ENCODE results near the gene RPS21.

RPS21 gene

DNA sequence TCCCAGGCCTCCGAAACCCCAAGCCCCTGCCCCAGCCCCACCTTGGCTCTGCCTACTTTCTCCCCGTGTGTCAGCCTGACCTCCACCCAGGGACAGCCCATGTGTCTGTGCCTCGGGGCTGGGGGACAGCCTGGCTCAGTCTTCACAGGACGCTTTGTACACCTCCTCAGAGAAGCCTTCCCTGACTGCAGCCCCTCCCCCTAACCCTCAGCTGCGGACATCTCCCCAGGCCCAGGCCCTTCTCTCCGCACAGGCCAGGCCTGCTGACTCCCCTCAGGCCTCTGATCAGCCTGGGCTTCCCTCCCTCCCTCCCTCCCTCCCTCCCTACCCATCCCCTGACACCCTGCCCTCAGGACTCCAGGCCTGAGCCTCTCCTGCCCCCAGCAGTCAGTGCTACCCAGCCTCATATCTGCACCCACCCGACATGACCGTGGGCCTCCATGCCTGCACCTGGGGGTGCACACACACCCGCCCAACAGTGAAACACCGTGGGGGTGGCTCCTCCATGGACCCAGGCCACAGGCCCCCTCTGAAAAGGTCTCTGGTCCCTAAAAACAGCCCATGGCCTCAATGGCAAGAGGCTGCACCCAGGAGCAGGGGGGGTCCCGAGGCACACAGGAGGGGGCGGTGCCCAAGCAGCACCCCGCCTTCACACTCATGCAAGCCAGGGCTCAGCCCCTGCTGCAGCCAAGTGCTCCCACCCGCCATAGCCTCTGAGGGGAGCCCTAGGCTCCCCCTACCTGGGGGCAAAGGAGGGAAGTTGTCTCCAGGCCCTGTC lies 32.7 kb upstream of the RPS21 start:
- no peak for DNase-seq

DNA sequence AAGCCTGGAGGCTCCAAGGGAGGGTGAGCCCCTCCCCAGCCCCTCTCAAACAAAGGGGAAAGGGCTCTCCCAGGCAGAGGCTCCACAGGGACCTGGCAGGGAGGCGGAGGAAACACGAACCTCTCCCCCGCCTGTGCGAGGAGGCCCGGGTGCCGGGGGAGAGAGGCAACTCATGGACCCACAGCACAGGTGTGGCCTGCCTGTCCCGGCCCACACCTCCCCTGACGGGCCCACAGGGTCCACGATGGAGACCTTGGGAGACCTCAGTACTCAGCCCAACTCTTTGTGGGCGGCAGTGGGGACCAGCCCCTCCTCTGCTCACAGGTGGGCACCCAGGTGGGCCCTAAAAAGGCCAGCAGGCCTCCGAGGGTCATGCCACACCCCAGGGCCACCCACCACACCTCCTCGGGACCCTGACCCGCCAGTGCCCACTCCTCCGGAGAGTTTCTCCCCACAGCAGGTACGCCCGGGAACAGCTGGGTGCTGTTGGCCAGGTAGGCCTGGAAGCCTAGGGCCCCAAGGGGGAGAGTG lies 32.0 kb upstream of the RPS21 start:
- DNase-seq, result no peak

DNA sequence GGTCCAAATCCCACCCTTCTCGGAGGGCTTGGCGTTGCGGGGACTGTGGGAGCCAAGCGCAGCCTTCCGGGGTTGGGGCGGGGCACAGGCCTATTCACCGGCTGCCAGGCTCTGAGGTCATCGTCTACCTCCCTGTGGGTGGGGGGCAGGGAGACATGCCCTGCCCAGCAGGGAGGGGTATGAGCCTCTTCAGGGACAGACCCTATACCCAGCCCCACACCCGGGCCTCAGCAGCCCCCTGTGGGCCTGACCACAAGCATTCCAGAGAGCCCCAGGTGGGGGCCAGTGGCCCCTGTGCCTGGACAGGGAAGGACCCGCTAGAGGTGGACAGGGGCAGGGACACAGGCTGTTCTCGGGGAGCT lies 31.4 kb upstream of the RPS21 start:
- no peak for DNase-seq

DNA sequence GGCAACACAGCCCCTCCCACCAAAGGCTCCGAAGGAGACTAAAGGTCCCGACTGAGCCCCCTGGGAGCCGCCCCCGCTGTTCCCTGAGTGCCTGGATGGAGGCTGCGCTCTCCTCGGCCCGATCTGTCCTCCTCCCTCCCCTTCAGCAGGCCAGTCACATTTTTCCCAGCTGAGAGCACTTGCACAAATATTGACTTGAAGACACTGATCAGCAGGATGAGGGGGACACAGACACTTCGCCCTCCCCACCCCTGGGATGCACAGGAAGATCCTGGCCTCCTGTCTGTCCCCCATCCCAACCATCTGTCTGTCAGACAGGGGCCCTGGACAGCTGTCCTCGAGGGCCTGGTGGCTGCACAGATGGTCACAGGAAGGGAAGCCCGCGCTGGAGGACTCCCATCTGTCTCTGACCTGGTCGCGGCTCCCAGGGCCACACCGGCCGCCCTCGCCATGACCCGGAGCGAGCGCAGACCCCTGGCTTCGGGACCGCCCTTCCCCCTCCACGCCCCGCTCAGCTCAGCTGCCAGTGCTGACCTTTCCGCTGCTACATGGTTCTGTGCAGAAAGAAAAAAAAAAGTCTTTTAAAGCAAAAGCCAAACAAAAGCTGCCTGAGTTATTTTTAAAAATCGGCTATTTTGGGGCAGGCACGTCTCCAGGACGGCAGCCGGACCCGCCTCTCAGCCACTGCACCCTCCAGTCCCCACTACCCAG lies 30.9 kb upstream of the RPS21 start:
- DNase-seq, result no peak

GRCh38 chr20:62356589-62357186 lies 30.2 kb upstream of the RPS21 start:
- no peak for DNase-seq

GRCh38 chr20:62357187-62357667 lies 29.7 kb upstream of the RPS21 start:
- no peak for DNase-seq

- DNase-seq, result no peak
Measured at GRCh38 chr20:62357681-62358080, 29.2 kb upstream of the RPS21 start.

DNA sequence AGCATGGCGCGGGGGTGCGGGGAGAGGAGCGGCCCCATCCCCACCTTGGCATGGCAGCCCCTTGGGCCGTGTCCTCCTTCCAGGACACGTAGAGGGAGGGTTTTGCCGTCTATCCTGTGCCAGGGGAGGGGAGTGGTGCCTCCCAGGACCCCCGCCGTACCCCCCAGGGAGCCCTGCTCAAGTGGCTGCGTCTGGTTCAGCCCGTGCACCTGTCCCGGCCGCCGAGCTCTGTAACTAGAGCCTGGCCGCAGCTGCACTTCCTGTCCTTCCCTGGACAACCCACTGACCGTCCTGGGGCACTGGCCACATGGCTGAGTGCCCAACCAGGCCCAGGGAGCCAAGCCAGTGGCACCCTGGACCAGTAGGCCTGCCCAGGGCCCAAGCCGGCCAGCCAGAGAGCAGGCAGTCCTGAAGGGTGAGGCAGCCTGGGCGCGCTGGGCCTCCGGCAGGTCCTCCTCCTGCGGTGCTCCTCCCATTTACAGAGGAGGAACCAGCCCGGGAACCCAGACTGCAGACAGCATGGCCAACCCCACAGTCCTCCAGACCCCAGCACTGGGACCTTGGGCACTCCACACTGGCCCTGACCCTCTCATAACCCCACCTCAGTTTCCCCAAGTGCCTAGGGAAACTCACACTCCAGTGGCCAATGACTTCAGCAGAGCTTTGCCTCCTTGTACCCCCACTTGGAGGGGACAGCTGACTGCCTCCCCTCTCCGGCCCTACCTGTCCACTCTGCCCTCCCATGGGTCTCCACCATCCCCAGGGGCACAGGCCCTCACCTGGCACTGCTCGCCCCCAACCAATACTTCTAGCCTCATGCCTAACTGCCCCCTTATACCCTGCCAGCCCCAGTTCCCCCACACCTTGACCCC lies 28.5 kb upstream of the RPS21 start:
- DNase-seq, result no peak

GRCh38 chr20:62359043-62359490 lies 27.8 kb upstream of the RPS21 start:
- no peak for DNase-seq

GRCh38 chr20:62359491-62360121 lies 27.3 kb upstream of the RPS21 start:
- DNase-seq, result no peak

DNA sequence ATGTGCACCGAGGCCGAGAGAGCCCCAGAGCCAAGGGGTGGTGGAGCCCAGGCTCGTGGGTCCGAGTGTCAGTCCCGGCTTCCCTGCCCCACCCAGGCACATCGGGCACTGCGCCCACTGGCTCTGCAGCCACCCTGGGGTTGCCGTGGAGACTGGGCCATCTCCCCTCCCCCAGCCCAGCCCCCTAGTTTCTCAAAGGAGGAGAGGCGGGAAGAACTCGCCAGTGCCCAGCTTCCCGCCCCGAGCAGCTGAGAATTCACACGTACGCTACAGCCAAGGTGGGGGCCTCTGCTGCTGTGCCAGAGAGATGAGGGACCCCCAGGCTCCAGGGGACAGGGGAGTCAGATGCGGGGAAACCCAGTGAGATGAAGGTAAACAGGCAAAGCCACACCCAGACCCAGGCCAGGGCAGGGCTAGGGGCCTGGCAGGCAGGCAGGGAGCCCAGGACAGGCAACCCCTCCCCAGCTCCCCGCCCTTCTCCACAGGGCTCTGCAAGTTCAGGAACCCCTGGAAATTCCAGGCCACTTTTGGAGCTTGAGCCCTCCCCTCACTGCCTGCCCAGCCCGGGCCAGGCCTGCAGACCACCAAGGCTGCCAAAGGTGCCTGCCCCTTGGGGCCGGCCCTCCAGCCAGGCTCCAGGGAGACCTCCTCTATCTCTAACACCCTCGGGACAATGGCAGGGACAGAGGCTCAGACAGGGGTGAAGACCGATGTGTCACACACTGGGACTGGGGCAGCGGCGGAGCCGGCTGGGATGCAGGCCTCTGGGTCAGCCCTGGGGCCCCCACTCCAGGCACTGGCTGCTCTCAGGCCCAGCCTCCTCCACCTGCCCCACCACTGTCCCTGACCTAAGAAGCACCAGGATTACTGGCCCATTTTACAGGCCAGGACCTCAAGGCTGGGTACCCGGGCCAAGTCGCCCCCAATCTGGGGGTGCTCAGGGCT lies 25.8 kb upstream of the RPS21 start:
- no peak for DNase-seq

DNA sequence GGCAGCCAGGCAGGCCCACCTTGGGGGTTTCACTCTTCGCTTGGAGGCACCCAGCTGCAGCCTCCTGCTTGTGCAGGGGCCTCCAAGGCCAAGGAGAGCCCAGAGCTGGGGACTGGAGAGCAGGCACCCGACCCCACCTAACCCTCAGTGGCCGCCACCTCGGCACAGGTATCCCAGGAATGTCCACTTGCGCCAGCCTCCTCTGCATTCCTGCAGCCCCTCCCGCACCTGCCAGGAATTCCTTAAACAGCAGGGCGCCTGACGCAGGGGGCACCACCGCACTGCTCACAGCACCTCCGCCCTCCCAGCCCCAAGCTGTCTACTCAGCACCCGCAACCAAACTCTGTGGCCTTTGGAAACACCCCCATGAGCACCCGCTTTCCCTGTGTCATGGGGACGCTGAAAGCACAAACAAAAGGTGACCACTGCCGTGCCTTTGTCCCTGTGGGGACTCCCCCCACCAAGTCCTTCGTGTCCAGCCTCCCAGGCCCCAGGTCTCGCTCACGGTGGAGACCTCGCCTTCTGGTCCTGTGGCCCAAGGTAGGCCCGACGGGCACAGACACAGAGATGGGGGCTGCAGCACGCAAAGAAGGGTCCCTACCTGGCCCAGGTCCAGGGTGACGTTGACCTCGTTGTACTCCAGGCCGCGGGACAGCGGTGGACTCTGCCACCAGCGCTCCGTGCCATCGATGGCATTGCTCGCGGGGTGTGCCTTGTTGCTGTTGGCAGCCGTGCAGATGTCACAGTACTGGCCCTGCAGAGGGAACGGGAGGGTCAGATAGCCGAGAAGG lies 24.9 kb upstream of the RPS21 start:
- DNase-seq, result no peak

DNA sequence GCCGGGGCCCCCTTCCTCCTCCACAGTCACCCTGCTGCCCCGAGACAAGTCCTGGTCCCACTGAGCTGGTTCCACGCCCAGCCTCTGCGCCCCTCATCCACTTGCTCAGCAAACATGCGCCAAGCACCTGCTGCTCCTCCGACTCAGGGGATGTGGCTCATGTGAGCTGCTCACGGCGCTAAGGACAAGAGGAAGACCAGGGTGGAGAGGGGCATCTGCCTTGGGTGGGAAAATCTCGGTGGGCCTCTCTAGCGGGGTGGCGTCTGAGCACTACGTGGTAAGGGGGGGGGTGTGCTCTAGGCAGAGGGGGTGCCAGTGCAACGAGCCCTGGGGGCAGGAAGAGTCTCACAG lies 24.3 kb upstream of the RPS21 start:
- no peak for DNase-seq

DNA sequence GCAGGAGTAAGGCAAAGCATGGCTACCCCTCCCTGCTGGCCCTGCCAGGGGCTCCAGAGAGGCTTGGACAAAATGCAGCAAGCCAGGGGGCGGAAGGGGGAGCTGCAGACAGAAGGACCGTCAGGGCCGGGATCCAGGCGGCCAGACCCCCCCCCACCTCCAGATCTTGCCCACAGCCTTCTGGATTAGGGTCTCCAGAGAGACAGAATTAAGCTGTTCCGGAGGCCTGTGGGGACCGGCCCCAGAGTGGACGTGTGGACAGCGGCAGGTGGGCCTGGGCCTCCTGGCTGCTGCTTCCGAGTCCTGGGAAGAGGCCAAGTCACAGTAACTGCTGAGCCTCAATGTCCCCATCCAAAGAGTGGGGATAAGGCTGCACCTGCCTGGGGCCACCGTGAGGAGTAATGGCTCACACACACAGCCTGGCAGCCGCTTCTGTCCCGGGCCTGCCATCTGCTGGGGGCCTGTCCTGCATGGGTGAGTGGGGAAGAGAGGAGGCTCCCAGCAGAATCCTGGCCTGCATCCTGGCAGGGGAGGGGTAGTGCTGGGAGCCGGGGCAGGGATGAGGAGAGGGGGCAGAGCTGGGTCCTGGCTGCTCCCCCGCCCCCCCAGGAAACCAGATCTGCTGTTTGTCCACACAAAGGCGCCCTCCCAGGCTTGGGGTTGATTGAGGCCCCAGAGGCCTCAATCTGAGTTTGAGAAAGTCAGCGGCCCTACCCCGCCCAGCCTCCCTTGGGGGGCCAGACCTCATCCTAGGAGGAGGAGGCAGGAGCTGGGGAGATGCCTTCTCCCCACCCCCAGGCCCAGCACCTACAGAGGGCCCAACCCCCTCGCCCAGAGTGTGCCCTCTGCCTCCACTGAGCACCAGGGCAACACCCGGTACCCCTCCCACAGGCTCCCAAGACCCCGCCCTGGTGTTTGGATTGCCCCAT lies 23.6 kb upstream of the RPS21 start:
- DNase-seq, result no peak

DNA sequence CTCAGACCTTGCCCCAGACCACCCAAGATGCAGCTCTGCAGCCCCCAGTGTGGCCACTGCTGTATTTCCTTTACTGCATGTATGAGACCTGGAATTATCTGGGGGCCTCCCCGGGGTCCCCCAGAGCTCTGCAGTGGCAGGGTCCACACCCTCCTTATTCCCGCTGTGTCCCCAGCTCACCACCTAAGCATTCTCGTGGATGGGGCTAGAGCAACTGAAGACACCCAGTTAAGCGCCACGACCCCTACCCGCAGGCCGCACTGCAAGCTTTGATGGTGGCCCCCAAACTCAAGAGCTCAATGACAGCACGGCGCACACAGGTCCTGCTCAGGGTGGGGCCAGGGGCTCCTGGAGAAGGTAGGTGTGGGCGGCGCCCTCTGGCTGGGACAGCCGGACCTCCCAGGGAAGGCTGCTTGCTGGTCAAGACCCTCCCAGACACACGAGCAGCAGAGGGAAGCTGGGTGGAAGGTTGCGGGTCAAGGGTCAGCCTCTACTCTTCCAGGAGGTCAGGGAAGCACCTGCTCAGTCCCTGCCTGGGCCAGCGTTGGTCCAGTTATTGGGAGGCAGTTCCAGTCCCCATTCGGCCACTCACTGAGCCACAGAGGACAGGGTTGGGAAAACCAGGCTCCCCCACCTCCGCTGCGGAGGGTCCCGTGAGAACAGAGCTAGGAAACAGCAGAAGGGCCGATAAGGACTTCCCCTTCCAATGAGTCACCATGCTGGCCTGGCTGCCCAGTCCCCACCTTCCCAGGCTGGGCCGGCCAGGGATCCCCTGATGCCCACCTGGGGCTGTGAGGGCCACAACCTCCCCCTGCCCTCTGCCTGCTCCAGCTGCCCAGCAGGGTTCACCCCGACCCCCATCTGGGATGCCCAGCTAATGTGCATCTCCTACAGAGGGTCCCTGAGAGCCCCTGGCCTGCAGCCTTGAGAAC lies 22.7 kb upstream of the RPS21 start:
- no peak for DNase-seq

- no peak for DNase-seq
Measured at GRCh38 chr20:62364911-62365736, 21.8 kb upstream of the RPS21 start.

GRCh38 chr20:62365814-62366369 lies 21.0 kb upstream of the RPS21 start:
- no peak for DNase-seq
